Measurements from ENCODE around the gene USP49. TPM values are rescaled to one million over a fixed set of nuclear protein-coding genes. Genes with fewer than 3 reads are reported as not detected.

The USP49 gene
- total and polyA plus RNA-seq, 8 donors = 0.98 to 2.4 (median 1.5) TPM

- ATAC-seq (peak; percentile 69 to 71 (median 70)), FAIRE-seq (no peak), DNase-seq (peak in 2 of 6 donors; percentile 22 to 74)
- Histone ChIP-seq H3K36me3 (no peaks in the 10 kb centered on the region), H3K9me3 (no peaks in the 10 kb centered on the region), H3K27ac (peak overlapping the region in 1 of 4 donors; percentile 80), H3K4me3 (peak overlapping the region; percentile 34 to 82 (median 59)), H3K4me1 (peaks cover 0 to 9% (median 0%) of the 10 kb centered on the region in 3 donors), H3K27me3 (no peaks in the 10 kb centered on the region)
- TF ChIP-seq, protein P1, sequence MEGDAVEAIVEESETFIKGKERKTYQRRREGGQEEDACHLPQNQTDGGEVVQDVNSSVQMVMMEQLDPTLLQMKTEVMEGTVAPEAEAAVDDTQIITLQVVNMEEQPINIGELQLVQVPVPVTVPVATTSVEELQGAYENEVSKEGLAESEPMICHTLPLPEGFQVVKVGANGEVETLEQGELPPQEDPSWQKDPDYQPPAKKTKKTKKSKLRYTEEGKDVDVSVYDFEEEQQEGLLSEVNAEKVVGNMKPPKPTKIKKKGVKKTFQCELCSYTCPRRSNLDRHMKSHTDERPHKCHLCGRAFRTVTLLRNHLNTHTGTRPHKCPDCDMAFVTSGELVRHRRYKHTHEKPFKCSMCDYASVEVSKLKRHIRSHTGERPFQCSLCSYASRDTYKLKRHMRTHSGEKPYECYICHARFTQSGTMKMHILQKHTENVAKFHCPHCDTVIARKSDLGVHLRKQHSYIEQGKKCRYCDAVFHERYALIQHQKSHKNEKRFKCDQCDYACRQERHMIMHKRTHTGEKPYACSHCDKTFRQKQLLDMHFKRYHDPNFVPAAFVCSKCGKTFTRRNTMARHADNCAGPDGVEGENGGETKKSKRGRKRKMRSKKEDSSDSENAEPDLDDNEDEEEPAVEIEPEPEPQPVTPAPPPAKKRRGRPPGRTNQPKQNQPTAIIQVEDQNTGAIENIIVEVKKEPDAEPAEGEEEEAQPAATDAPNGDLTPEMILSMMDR (IDR thresholded peaks at IDR 0.05) = no peak
- 3% methylated on average over 36 to 56 of the region's 56 CpGs for WGBS, 2 donors
- intact Hi-C loops (cut with DNase I) = no loop called here
Observed at GRCh38 chr6:41894366-41895299, 542 bp downstream of the USP49 start.

DNA sequence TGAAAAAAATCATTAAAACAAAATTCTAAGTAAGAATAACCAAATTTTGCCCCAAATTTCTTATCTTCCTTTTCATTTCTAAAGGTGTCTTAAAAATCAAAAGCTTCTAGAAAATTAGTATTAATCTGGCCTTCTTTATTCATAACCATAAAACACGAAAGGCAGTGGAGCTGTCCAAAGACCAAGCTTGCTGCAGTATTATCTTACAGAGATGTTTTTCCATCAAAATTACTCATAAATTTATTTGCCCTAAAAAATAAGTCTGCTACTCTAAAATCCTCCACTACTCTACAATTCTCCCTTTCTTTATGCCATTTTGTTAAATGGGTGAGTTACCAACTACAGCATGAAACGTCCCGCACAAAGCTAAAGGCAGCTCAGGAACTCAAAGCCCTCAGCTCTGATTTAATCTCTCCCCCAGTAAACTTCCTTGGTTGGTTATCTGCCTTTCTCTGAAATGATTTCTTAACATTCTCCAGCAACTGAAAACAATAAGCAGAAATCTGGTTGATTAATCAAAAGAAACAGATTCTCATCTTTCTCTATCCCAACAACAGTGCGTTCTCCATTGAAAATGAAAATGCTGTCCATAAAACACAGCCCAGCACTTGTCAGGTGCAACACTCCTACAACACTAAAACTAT, 2.1 kb downstream of the USP49 start:
- Histone ChIP-seq H3K9me3 (no peaks in the 10 kb centered on the region), H3K4me1 (peaks cover 0 to 9% (median 0%) of the 10 kb centered on the region in 3 donors), H3K27ac (no peak overlapping the region), H3K36me3 (no peaks in the 10 kb centered on the region), H3K4me3 (no peak overlapping the region), H3K27me3 (no peaks in the 10 kb centered on the region)
- TF ChIP-seq, protein P1 (IDR thresholded peaks at IDR 0.05) = no peak
- intact Hi-C loops (cut with DNase I) = no loop called here
- DNase-seq (no peak), FAIRE-seq (no peak), ATAC-seq (no peak)
- WGBS, 2 donors = 80 to 83% methylated on average over 4 of the region's 4 CpGs

GRCh38 chr6:41887331-41887751, 7.8 kb downstream of the USP49 start:
- H3K9me3 ChIP-seq = no peaks in the 10 kb centered on the region
- FAIRE-seq (no peak), DNase-seq (no peak), ATAC-seq (no peak)
- H3K27me3 ChIP-seq = no peaks in the 10 kb centered on the region
- TF ChIP-seq, protein P1 (IDR thresholded peaks at IDR 0.05) = no peak
- no peak overlapping the region for H3K4me3 ChIP-seq
- H3K36me3 ChIP-seq = no peaks in the 10 kb centered on the region
- 69 to 72% methylated on average over 4 of the region's 4 CpGs for WGBS, 2 donors
- H3K4me1 ChIP-seq = peaks cover 0 to 2% (median 0%) of the 10 kb centered on the region in 3 donors
- intact Hi-C loops (cut with DNase I) = no loop called here
- no peak overlapping the region for H3K27ac ChIP-seq

GRCh38 chr6:41885930-41886329, 9.2 kb downstream of the USP49 start:
- H3K27ac ChIP-seq = no peak overlapping the region
- no peaks in the 10 kb centered on the region for H3K9me3 ChIP-seq
- DNase-seq (no peak), FAIRE-seq (no peak), ATAC-seq (no peak)
- no peak overlapping the region for H3K4me3 ChIP-seq
- WGBS, 2 donors = 78 to 83% methylated on average over 1 of the region's 1 CpG
- intact Hi-C loops (cut with DNase I) = no loop called here
- TF ChIP-seq, protein P1 (IDR thresholded peaks at IDR 0.05) = no peak
- H3K4me1 ChIP-seq = no peaks in the 10 kb centered on the region
- H3K27me3 ChIP-seq = no peaks in the 10 kb centered on the region
- no peaks in the 10 kb centered on the region for H3K36me3 ChIP-seq

Measured in pancreas (tissue), 10 donors.